ENCODE measurements around the gene CACHD1. TPM values are rescaled to one million over a fixed set of nuclear protein-coding genes. Genes with fewer than 3 reads are reported as not detected.

The CACHD1 gene
- total and polyA plus RNA-seq, 10 donors: 1.1 to 17.3 (median 11.4) TPM

DNA sequence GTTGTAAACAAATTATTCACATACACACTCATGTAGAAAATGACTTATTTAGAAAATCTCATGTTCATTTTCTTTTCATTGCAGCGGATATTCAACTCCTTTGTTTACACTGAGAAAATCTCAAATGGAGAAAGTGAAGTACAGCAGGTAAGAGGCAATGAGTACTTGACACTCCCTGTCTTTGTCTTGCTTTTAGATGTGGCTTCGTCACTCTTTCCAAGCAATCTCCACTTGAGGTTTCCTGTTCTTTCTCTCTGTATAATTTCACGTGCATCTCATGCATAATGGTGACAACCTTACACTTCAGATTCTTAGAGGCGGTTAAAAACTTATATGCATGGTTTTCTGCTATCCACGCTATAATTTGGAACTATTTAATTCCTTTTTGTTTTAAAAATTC, 80.6 kb downstream of the CACHD1 start:
- Histone ChIP-seq H3K27me3 (replicated peaks in 1 of 7) (no peaks in the 10 kb centered on the region), H3K27ac (no peak overlapping the region), H3K4me3 (no peak overlapping the region), H3K4me1 (peaks cover 0 to 32% (median 3%) of the 10 kb centered on the region in 6 donors), H3K36me3 (no peaks in the 10 kb centered on the region), H3K9me3 (no peaks in the 10 kb centered on the region)
- TF ChIP-seq POLR2A (IDR thresholded peaks at IDR 0.05) (no peak), POLR2AphosphoS5 (IDR thresholded peaks at IDR 0.05) (no peak), CTCF (IDR thresholded peaks at IDR 0.05 in 8 of 11, conservative IDR thresholded peaks at IDR 0.05 in 3 of 11) (no peak)
- no peak for DNase-seq
- intact Hi-C loops (cut with DNase I; ENCODE audit: low total_unique reads): no loop called here
- 64 to 72% (median 67%) methylated on average over 5 of the region's 5 CpGs for WGBS, 5 donors

DNA sequence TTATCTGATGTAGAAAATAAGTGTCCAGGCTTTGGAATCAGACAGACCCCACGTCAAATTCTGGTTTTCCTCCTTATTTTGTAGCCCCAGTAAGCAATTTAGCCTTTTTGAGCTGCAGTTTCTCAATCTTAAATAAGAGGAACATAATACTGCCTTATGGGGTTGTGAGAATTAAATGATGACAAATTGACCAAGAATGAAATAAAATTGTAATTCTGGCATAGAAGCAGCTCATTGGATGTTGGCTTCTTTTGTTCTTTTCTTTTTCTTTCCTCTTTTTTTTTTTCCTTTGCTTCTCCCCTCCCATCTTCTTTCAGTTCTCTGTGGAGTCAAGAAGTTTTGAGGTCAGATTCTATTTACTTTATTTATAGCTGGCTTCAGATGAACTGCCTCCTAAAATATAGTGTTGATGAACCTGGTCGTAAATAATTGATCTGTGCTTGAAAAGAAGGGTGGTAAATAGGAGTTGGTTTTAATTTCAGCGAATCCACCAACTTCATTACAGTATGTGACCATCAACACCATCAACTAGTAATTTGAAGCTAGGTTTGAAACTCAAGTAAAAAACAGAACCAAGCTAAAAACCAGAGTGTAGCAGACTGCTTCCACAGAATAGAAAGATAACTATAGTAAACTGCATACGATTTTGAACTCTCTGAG, 81.1 kb downstream of the CACHD1 start:
- no peak overlapping the region for H3K27ac ChIP-seq
- no peak overlapping the region for H3K4me3 ChIP-seq
- 60 to 74% (median 69%) methylated on average over 4 of the region's 4 CpGs for WGBS, 5 donors
- H3K9me3 ChIP-seq: no peaks in the 10 kb centered on the region
- no peaks in the 10 kb centered on the region for H3K27me3 ChIP-seq (replicated peaks in 1 of 7)
- peaks cover 0 to 26% (median 2%) of the 10 kb centered on the region in 6 donors for H3K4me1 ChIP-seq
- DNase-seq: no peak
- no peaks in the 10 kb centered on the region for H3K36me3 ChIP-seq
- intact Hi-C loops (cut with DNase I; ENCODE audit: low total_unique reads): no loop called here
- no peak for TF ChIP-seq POLR2AphosphoS5 (IDR thresholded peaks at IDR 0.05)
- TF ChIP-seq CTCF (IDR thresholded peaks at IDR 0.05 in 8 of 11, conservative IDR thresholded peaks at IDR 0.05 in 3 of 11): no peak
- TF ChIP-seq POLR2A (IDR thresholded peaks at IDR 0.05): no peak

DNA sequence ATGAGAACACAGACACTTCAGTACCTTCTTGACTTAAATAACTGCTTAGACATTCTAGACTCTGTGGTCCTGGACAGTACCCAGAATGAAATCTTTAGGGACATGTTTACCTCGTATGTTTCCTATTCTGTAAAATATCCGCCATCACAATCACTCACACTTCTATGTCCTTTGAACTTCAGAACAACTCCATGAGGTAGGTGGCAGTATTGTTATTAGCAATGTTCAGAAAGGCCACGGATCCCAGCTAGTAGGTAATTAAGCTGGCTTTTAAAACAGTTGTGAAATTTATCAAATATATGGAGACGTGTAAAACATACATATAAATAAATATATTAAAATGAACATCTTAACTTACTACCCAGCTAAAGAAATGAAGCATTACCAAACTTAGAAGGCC, 83.4 kb downstream of the CACHD1 start:
- Histone ChIP-seq H3K9me3 (no peaks in the 10 kb centered on the region), H3K27ac (no peak overlapping the region), H3K4me1 (peaks cover 0 to 23% (median 2%) of the 10 kb centered on the region in 6 donors), H3K36me3 (no peaks in the 10 kb centered on the region), H3K4me3 (no peak overlapping the region), H3K27me3 (replicated peaks in 1 of 7) (no peaks in the 10 kb centered on the region)
- DNase-seq: no peak
- intact Hi-C loops (cut with DNase I; ENCODE audit: low total_unique reads): no loop called here
- no peak for TF ChIP-seq POLR2AphosphoS5 (IDR thresholded peaks at IDR 0.05)
- TF ChIP-seq CTCF (IDR thresholded peaks at IDR 0.05 in 8 of 11, conservative IDR thresholded peaks at IDR 0.05 in 3 of 11): no peak
- no peak for TF ChIP-seq POLR2A (IDR thresholded peaks at IDR 0.05)
- 71 to 86% (median 80%) methylated on average over 4 of the region's 4 CpGs for WGBS, 5 donors

GRCh38 chr1:64555947-64556346, 86.0 kb downstream of the CACHD1 start:
- no peaks in the 10 kb centered on the region for H3K27me3 ChIP-seq (replicated peaks in 1 of 7)
- H3K4me3 ChIP-seq: no peak overlapping the region
- H3K9me3 ChIP-seq: no peaks in the 10 kb centered on the region
- H3K27ac ChIP-seq: peak overlapping the region in 5 of 8 donors; percentile 12 to 49 (median 21)
- peaks cover 0 to 12% (median under 1%) of the 10 kb centered on the region in 6 donors for H3K4me1 ChIP-seq
- 73 to 86% (median 81%) methylated on average over 1 of the region's 1 CpG for WGBS, 5 donors
- TF ChIP-seq CTCF (IDR thresholded peaks at IDR 0.05 in 8 of 11, conservative IDR thresholded peaks at IDR 0.05 in 3 of 11) (no peak), POLR2A (IDR thresholded peaks at IDR 0.05) (no peak), POLR2AphosphoS5 (IDR thresholded peaks at IDR 0.05) (no peak)
- no peak for DNase-seq
- H3K36me3 ChIP-seq: peaks cover 0 to 7% (median 0%) of the 10 kb centered on the region in 6 donors
- intact Hi-C loops (cut with DNase I; ENCODE audit: low total_unique reads): no loop called here
